IMR-90 (cell line): ENCODE data around the gene ARHGAP8.

Experiments used
- CTCF ChIP-seq: conservative IDR thresholded peaks from 2 replicates; pipeline ENCODE4 v1.5.1; 2012; ENCODE audit warnings: mild to moderate bottlenecking, low read depth, low read length, improper control_type of control experiment
- ELK1 ChIP-seq: fragments of 150-350 bp; IDR thresholded peaks from 2 replicates; pipeline ENCODE4 v1.6.1; 2016; ENCODE audit warnings: low read depth, mild to moderate bottlenecking, low read length, moderate library complexity, borderline replicate concordance
- MAFK ChIP-seq: IDR thresholded peaks from 2 replicates; pipeline ENCODE4 v1.6.1; 2012; ENCODE audit warnings: low read depth, low read length, improper control_type of control experiment
- POLR2A ChIP-seq: IDR thresholded peaks from 2 replicates; pipeline ENCODE4 v1.6.1; 2012; ENCODE audit warnings: mild to moderate bottlenecking, low read depth, low read length

- TF ChIP-seq MAFK (no peak), CTCF (no peak), POLR2A (no peak), ELK1 (no peak)
These were observed 129.2 kb downstream of the ARHGAP8 start for GRCh38 chr22:44881624-44882023.
